Measurements from ENCODE around the gene BBS9.

Gene BBS9

GRCh38 chr7:33554576-33554975 lies 425.2 kb downstream of the BBS9 start:
- no peak for DNase-seq (ENCODE audit: low read depth)

GRCh38 chr7:33556472-33556871 lies 427.1 kb downstream of the BBS9 start:
- no peak for DNase-seq (ENCODE audit: low read depth)

GRCh38 chr7:33558549-33559323 lies 429.4 kb downstream of the BBS9 start:
- DNase-seq (ENCODE audit: low read depth), result no peak

- DNase-seq (ENCODE audit: low read depth), result no peak
Observed at GRCh38 chr7:33559324-33559710, 430.0 kb downstream of the BBS9 start.

GRCh38 chr7:33562996-33563395 lies 433.6 kb downstream of the BBS9 start:
- DNase-seq (ENCODE audit: low read depth), result no peak

- no peak for DNase-seq (ENCODE audit: low read depth)
Observed at GRCh38 chr7:33563651-33564050, 434.3 kb downstream of the BBS9 start.

GRCh38 chr7:33578166-33578565 lies 448.8 kb downstream of the BBS9 start:
- no peak for DNase-seq (ENCODE audit: low read depth)

GRCh38 chr7:33578881-33579672 lies 449.7 kb downstream of the BBS9 start:
- no peak for DNase-seq (ENCODE audit: low read depth)

- DNase-seq (ENCODE audit: low read depth), result no peak
Observed at GRCh38 chr7:33579673-33579960, 450.3 kb downstream of the BBS9 start.

- DNase-seq (ENCODE audit: low read depth), result no peak
Observed at GRCh38 chr7:33581236-33581635, 451.9 kb downstream of the BBS9 start.

GRCh38 chr7:33582104-33582503 lies 452.7 kb downstream of the BBS9 start:
- no peak for DNase-seq (ENCODE audit: low read depth)

GRCh38 chr7:33582533-33582932 lies 453.2 kb downstream of the BBS9 start:
- no peak for DNase-seq (ENCODE audit: low read depth)

GRCh38 chr7:33589911-33590310 lies 460.5 kb downstream of the BBS9 start:
- DNase-seq (ENCODE audit: low read depth), result no peak

- no peak for DNase-seq (ENCODE audit: low read depth)
Observed at GRCh38 chr7:33590916-33591315, 461.6 kb downstream of the BBS9 start.

GRCh38 chr7:33591490-33591889 lies 462.1 kb downstream of the BBS9 start:
- no peak for DNase-seq (ENCODE audit: low read depth)

GRCh38 chr7:33592718-33593117 lies 463.4 kb downstream of the BBS9 start:
- no peak for DNase-seq (ENCODE audit: low read depth)

GRCh38 chr7:33593611-33594010 lies 464.2 kb downstream of the BBS9 start:
- DNase-seq (ENCODE audit: low read depth), result no peak

- no peak for DNase-seq (ENCODE audit: low read depth)
Observed at GRCh38 chr7:33596686-33597085, 467.3 kb downstream of the BBS9 start.

- no peak for DNase-seq (ENCODE audit: low read depth)
Observed at GRCh38 chr7:33597181-33597580, 467.8 kb downstream of the BBS9 start.

- DNase-seq (ENCODE audit: low read depth), result no peak
Observed at GRCh38 chr7:33601101-33601500, 471.7 kb downstream of the BBS9 start.

GRCh38 chr7:33601884-33602283 lies 472.5 kb downstream of the BBS9 start:
- no peak for DNase-seq (ENCODE audit: low read depth)

GRCh38 chr7:33604056-33604455 lies 474.7 kb downstream of the BBS9 start:
- no peak for DNase-seq (ENCODE audit: low read depth)

- DNase-seq (ENCODE audit: low read depth), result no peak
Observed at GRCh38 chr7:33610918-33611317, 481.6 kb downstream of the BBS9 start.

- DNase-seq (ENCODE audit: low read depth), result no peak
Observed at GRCh38 chr7:33612442-33612841, 483.1 kb downstream of the BBS9 start.
